SK-N-SH treated with all-trans-retinoic acid at 6 μM for 48 hours (cell line): ENCODE results near the gene PGAM5.

Experiments
- ATAC-seq: fragments of 200-7000 bp; cut with Tn5 transposase; 3 replicates; pipeline ENCODE4 v1.9.1; 2020; ENCODE audit warnings: mild to moderate bottlenecking, moderate library complexity
- ARNTL ChIP-seq: fragments of 450-650 bp; formaldehyde crosslinking; IDR thresholded peaks from 2 replicates; pipeline ENCODE4 v1.5.0; 2020; ENCODE audit warnings: low read depth, mild to moderate bottlenecking, moderate library complexity, borderline replicate concordance
- CREB5 ChIP-seq: fragments of 250-450 bp; sonication (Bioruptor Pico); IDR thresholded peaks from 2 replicates; pipeline ENCODE4 v1.5.1; 2020; ENCODE audit warnings: low read depth, mild to moderate bottlenecking, moderate library complexity
- CSDC2 ChIP-seq: fragments of 250-450 bp; sonication (Bioruptor Pico); IDR thresholded peaks from 2 replicates; pipeline ENCODE4 v1.5.0; 2020; ENCODE audit warnings: mild to moderate bottlenecking, moderate library complexity
- CSRNP3 ChIP-seq: fragments of 250-450 bp; sonication (Bioruptor Pico); IDR thresholded peaks from 2 replicates; pipeline ENCODE4 v1.5.1; 2021; ENCODE audit warnings: mild to moderate bottlenecking, moderate library complexity
- GLIS3 ChIP-seq: fragments of 250-450 bp; sonication (Bioruptor Pico); IDR thresholded peaks from 2 replicates; pipeline ENCODE4 v1.5.0; 2020; ENCODE audit warnings: mild to moderate bottlenecking, moderate library complexity
- ISL1 ChIP-seq: fragments of 250-450 bp; sonication (Bioruptor Pico); IDR thresholded peaks from 2 replicates; pipeline ENCODE4 v2.1.2; 2022; ENCODE audit warnings: mild to moderate bottlenecking, moderate library complexity
- OSR1 ChIP-seq: fragments of 250-450 bp; sonication (Bioruptor Pico); IDR thresholded peaks from 2 replicates; pipeline ENCODE4 v1.8.0; 2022; ENCODE audit warnings: moderate library complexity, mild to moderate bottlenecking, inconsistent platforms
- PATZ1 ChIP-seq: fragments of 250-450 bp; sonication (Bioruptor Pico); IDR thresholded peaks from 2 replicates; pipeline ENCODE4 v1.8.0; 2020; ENCODE audit warnings: mild to moderate bottlenecking, moderate library complexity, borderline replicate concordance
- POU6F1 ChIP-seq: fragments of 250-450 bp; sonication (Bioruptor Pico); IDR thresholded peaks from 2 replicates; pipeline ENCODE4 v1.8.0; 2021; ENCODE audit warnings: low read depth, mild to moderate bottlenecking, moderate library complexity, borderline replicate concordance
- PPARA ChIP-seq: fragments of 250-450 bp; sonication (Bioruptor Pico); IDR thresholded peaks from 2 replicates; pipeline ENCODE4 v1.5.0; 2020; ENCODE audit warnings: mild to moderate bottlenecking, borderline replicate concordance
- RARB ChIP-seq: fragments of 250-450 bp; sonication (Bioruptor Pico); IDR thresholded peaks from 2 replicates; pipeline ENCODE4 v1.8.0; 2021; ENCODE audit warnings: mild to moderate bottlenecking, moderate library complexity
- SNAI2 ChIP-seq: fragments of 250-450 bp; sonication (Bioruptor Pico); IDR thresholded peaks from 2 replicates; pipeline ENCODE4 v1.5.0; 2020; ENCODE audit warnings: mild to moderate bottlenecking, moderate library complexity
- TSHZ2 ChIP-seq: fragments of 250-450 bp; sonication (Bioruptor Pico); IDR thresholded peaks from 2 replicates; pipeline ENCODE4 v1.5.0; 2020; ENCODE audit warnings: mild to moderate bottlenecking, moderate library complexity
- ZFP30 ChIP-seq: fragments of 450-650 bp; formaldehyde crosslinking; IDR thresholded peaks from 2 replicates; pipeline ENCODE4 v1.5.0; 2022; ENCODE audit warnings: mild to moderate bottlenecking, moderate library complexity
- ZNF565 ChIP-seq: fragments of 450-650 bp; formaldehyde crosslinking; conservative IDR thresholded peaks from 2 replicates; pipeline ENCODE4 v1.5.0; 2020; ENCODE audit warnings: low read depth, mild to moderate bottlenecking, moderate library complexity
- ZNF70 ChIP-seq: fragments of 450-650 bp; formaldehyde crosslinking; IDR thresholded peaks from 2 replicates; pipeline ENCODE4 v1.5.0; 2020; ENCODE audit warnings: mild to moderate bottlenecking, moderate library complexity
- ZNF8 ChIP-seq: fragments of 450-650 bp; formaldehyde crosslinking; IDR thresholded peaks from 2 replicates; pipeline ENCODE4 v1.5.0; 2020; ENCODE audit warnings: mild to moderate bottlenecking, moderate library complexity

Gene PGAM5

GRCh38 chr12:132723015-132723763 lies 12.5 kb downstream of the PGAM5 start:
- TF ChIP-seq CSRNP3 (CRISPR knock-in tag), result no peak
- no peak for TF ChIP-seq POU6F1 (CRISPR knock-in tag)
- no peak for TF ChIP-seq PATZ1
- ATAC-seq, result peak; percentile 6; the same call in 2 of the 3 replicates

- ATAC-seq, result peak; percentile 18; the same call in 1 of the 3 replicates
- TF ChIP-seq CREB5 (CRISPR knock-in tag) (no peak), ZFP30 (no peak), ZNF8 (CRISPR knock-in tag) (no peak), OSR1 (CRISPR knock-in tag) (no peak), ARNTL (no peak), CSDC2 (CRISPR knock-in tag) (no peak), GLIS3 (CRISPR knock-in tag) (no peak), TSHZ2 (CRISPR knock-in tag) (no peak), ZNF565 (CRISPR knock-in tag) (no peak), PPARA (CRISPR knock-in tag) (no peak), POU6F1 (CRISPR knock-in tag) (no peak)
Observed at GRCh38 chr12:132723764-132724140, 13.1 kb downstream of the PGAM5 start.

GRCh38 chr12:132724506-132725241 lies 14.0 kb downstream of the PGAM5 start:
- TF ChIP-seq ZNF8 (CRISPR knock-in tag) (no peak), ZNF565 (CRISPR knock-in tag) (no peak)
- no peak for ATAC-seq

- ATAC-seq, result no peak
- no peak for TF ChIP-seq CREB5 (CRISPR knock-in tag)
- TF ChIP-seq ZNF70 (CRISPR knock-in tag), result no peak
- no peak for TF ChIP-seq ISL1 (CRISPR knock-in tag)
- no peak for TF ChIP-seq PPARA (CRISPR knock-in tag)
- TF ChIP-seq CSRNP3 (CRISPR knock-in tag), result no peak
- no peak for TF ChIP-seq PATZ1
- no peak for TF ChIP-seq ZNF565 (CRISPR knock-in tag)
- TF ChIP-seq SNAI2 (CRISPR knock-in tag), result no peak
- TF ChIP-seq GLIS3 (CRISPR knock-in tag), result no peak
- TF ChIP-seq RARB (CRISPR knock-in tag), result no peak
Observed at GRCh38 chr12:132726386-132726785, 15.7 kb downstream of the PGAM5 start.
